Testis (tissue), 2 donors: Measurements from ENCODE around the gene CREB3L1.

Source experiments
- CTCF ChIP-seq, 3 experiments: fragments of 450-650 bp in 2 of 3; fragments of 200-600 bp in 1 of 3; sonication (generic) in 1 of 3; IDR thresholded peaks; one replicate each; pipeline ENCODE4 v1.5.1; 2016 to 2019; ENCODE audit warnings: antibody characterized with exemption in 3 of 3, mild to moderate bottlenecking in 2 of 3, moderate library complexity in 1 of 3
- POLR2A ChIP-seq: fragments of 450-650 bp; IDR thresholded peaks from one replicate; pipeline ENCODE4 v1.6.1; 2017; ENCODE audit warnings: antibody characterized with exemption, mild to moderate bottlenecking, moderate library complexity

DNA sequence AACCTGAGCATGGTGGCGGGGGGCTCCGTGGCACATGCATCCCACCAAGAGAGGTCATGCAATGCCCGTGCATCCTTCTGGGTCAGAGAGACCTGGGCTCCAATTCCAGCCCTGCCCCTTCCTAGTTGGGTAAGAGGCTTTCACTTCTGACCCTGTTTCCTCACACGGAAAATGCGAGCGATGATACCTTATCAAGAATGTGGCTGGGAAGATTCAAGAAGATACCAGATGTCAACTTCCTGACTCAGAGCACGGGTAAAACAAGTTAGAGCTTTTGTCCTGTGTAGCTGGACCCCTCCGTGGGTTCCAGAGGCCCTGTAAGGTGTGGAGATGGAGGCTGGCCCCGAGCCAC lies 61.1 kb downstream of the CREB3L1 start:
- no peak for TF ChIP-seq CTCF (IDR thresholded peaks at IDR 0.05)
- TF ChIP-seq POLR2A: no peak
